Measurements from ENCODE around the gene KLF14. TPM values are rescaled to one million over a fixed set of nuclear protein-coding genes. Genes with fewer than 3 reads are reported as not detected.

KLF14 gene
- total RNA-seq, 1 experiment from 2014 or later: not detected

DNA sequence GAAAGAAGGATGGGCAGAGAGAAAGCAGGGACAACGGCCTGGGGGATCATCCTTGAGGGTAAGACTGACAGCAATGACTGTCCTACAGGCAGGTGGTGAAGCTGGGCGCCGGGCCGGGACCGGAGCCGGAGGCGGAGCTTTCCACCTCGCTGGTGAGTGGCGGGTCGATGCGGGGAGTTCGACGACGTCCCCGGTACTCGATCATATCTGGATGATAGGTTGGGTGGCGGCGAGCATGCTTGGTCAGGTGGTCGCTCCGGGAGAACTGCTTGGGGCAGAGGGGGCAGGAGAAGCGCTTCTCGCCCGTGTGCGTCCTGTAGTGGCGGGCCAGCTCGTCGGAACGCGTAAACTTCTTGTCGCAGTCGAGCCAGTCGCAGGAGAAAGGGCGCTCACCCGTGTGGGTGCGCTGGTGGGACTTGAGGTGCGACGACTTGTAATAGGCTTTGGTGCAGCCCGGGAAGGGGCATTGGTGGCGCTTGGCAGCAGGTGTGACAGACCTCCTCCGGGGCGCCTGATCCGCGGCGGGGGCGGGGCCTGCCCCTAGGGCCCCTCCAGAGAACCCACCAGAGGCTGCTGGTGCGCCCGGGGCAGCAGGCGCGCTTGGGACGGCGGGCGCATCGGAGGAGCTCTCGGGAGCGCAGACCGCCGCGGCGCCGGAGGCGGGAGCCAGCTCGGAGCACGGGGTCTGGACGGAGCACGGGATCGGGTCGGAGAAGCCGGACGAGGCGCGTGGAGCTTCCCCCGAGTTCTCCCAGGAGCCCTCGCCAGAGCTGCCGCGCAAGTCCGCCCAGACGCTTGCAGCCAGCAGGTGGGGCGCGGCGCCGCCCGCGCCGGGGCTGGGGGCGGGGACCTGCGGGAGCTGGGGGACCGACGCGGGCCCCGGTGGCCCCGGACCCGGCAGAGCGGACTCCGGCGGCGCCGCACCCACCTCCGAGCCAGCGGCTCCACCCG is 752 bp downstream of the KLF14 start:
- H3K36me3 ChIP-seq (ENCODE audit: insufficient read depth, low read length): no peaks in the 10 kb centered on the region
- H3K4me2 ChIP-seq (ENCODE audit: low read depth, low read length, poor library complexity, severe bottlenecking): peak overlapping the region; percentile 99
- H3K4me3 ChIP-seq (ENCODE audit: low read length): peak overlapping the region; percentile 45; the same call in 1 of the 2 replicates
- no peaks in the 10 kb centered on the region for H3K27me3 ChIP-seq (ENCODE audit: low read length)
- H3K9me3 ChIP-seq (ENCODE audit: low read length): no peaks in the 10 kb centered on the region
- H4K20me1 ChIP-seq (ENCODE audit: insufficient read depth, low read depth, low read length): no peaks in the 10 kb centered on the region
- no peak overlapping the region for H2AFZ ChIP-seq (ENCODE audit: low read length)
- H3K4me1 ChIP-seq (ENCODE audit: low read length): peaks cover 12% of the 10 kb centered on the region
- no peaks in the 10 kb centered on the region for H3K79me2 ChIP-seq (ENCODE audit: low read length)
- H3K27ac ChIP-seq (ENCODE audit: low read length): no peak overlapping the region
- no peak for DNase-seq
- no peaks in the 10 kb centered on the region for H3K9me2 ChIP-seq (replicated peaks; ENCODE audit: insufficient read depth, low read length)
- peak overlapping the region; percentile 38; the same call in 1 of the 2 replicates for H3K9ac ChIP-seq (ENCODE audit: low read length)

DNA sequence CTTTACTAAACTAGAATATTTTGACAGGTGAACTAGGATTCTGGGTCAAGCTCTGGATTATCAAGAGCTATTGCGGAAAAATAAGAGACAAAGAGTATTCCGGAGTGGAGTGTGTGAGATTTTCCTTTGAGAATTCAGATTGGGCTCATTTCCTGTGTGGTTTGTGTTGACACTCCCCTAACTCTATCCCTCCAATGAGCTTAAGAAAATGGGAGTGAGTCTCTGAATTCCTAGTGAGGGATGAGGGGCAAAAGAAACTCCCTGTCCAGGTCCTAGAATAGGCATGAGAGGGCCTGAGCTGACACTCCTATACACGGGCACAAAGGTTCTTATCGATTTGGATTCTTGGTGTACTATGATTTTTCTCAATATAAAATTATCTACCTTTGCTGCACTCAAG is 10.2 kb downstream of the KLF14 start:
- Histone ChIP-seq H3K4me3 (ENCODE audit: low read length) (no peak overlapping the region), H3K9me2 (replicated peaks; ENCODE audit: insufficient read depth, low read length) (no peaks in the 10 kb centered on the region), H3K36me3 (ENCODE audit: insufficient read depth, low read length) (no peaks in the 10 kb centered on the region), H3K9me3 (ENCODE audit: low read length) (no peaks in the 10 kb centered on the region), H3K4me2 (ENCODE audit: low read depth, low read length, poor library complexity, severe bottlenecking) (no peak overlapping the region), H2AFZ (ENCODE audit: low read length) (no peak overlapping the region), H3K27me3 (ENCODE audit: low read length) (no peaks in the 10 kb centered on the region), H3K4me1 (ENCODE audit: low read length) (no peaks in the 10 kb centered on the region), H4K20me1 (ENCODE audit: insufficient read depth, low read depth, low read length) (no peaks in the 10 kb centered on the region), H3K79me2 (ENCODE audit: low read length) (no peaks in the 10 kb centered on the region), H3K9ac (ENCODE audit: low read length) (no peak overlapping the region), H3K27ac (ENCODE audit: low read length) (no peak overlapping the region)
- DNase-seq: no peak

DNA sequence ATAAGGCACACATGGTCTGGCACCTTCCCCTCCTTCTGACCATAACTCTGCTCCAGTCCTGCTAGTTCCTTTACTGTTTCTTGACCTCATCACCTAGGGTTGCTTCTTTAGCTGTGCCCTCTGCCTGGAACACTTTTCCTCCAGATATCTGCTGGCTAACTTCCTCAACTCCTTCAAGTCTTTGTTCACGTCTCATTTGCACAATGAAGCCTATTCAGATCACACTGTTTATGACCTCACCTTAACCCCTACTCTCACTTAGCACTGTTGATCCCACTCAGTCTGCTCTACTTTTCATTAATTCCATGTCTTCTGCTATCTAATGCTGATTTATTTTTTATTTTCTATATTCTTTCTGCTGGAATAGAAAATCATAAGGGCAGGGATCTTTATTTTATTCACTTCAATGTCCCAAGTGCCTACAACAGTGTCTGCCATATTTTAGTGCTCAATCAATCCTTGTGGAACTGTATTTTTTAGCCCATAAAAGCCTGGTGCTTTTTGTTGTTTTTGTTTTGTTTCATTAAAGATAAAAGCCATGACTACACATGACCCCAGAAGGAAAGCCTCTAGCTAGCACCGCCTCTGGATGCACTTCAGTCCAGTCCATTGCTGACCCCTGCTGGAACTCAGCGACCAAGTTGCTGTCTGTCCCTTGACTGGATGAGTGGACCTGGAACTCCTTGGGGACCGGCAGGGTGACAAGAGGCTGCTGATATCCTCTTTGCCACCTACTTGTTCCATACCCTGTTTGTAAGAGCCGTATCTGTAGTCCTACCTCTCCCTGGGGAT is 12.3 kb downstream of the KLF14 start:
- DNase-seq: no peak
- Histone ChIP-seq H3K4me1 (ENCODE audit: low read length) (no peaks in the 10 kb centered on the region), H3K9ac (ENCODE audit: low read length) (no peak overlapping the region), H3K4me3 (ENCODE audit: low read length) (no peak overlapping the region), H3K9me2 (replicated peaks; ENCODE audit: insufficient read depth, low read length) (no peaks in the 10 kb centered on the region), H2AFZ (ENCODE audit: low read length) (no peak overlapping the region), H3K27me3 (ENCODE audit: low read length) (no peaks in the 10 kb centered on the region), H3K79me2 (ENCODE audit: low read length) (no peaks in the 10 kb centered on the region), H3K27ac (ENCODE audit: low read length) (no peak overlapping the region), H3K36me3 (ENCODE audit: insufficient read depth, low read length) (no peaks in the 10 kb centered on the region), H3K4me2 (ENCODE audit: low read depth, low read length, poor library complexity, severe bottlenecking) (no peak overlapping the region), H3K9me3 (ENCODE audit: low read length) (no peaks in the 10 kb centered on the region), H4K20me1 (ENCODE audit: insufficient read depth, low read depth, low read length) (no peaks in the 10 kb centered on the region)

DNA sequence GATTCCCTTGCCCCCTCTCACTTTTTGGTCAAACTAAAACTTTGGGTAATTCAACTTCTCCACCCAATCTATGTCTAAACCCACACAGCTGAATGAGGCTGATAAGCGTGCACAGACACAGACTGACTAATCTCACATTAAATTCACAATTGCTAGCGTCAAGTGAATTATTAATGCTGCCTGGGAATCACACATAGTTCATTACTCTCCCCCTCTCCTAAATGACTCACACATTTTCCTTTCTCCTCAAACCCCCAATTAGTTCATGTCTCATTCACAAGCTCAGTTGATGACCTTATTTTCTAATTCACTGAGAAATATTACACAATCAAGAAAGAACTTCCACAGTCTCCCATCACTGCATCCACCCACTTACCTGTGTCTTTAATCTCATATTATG is 14.5 kb downstream of the KLF14 start:
- DNase-seq: no peak

DNA sequence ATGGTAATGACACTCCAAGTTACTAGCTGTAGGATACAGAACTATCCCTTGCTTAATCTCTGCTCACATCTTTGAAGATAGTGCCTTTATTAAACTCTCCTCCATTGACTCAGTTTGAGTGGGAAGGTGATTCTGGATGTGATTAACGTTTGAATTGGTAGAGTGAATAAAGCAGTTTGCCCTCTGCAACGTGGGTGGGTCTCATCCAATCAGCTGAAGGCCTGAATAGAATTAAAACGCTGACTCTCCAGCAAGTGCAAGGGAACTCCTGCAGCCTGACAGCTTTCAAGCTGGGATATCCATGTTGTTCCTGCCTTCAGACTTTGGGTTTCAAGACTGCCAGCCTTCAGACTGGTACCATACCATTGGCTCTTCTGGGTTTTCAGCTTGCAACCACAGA is 21.6 kb downstream of the KLF14 start:
- Histone ChIP-seq H3K4me2 (ENCODE audit: low read depth, low read length, poor library complexity, severe bottlenecking) (no peak overlapping the region), H3K4me1 (ENCODE audit: low read length) (no peaks in the 10 kb centered on the region), H3K36me3 (ENCODE audit: insufficient read depth, low read length) (no peaks in the 10 kb centered on the region), H3K79me2 (ENCODE audit: low read length) (no peaks in the 10 kb centered on the region), H4K20me1 (ENCODE audit: insufficient read depth, low read depth, low read length) (no peaks in the 10 kb centered on the region), H3K27ac (ENCODE audit: low read length) (no peak overlapping the region), H3K9ac (ENCODE audit: low read length) (no peak overlapping the region), H2AFZ (ENCODE audit: low read length) (no peak overlapping the region), H3K4me3 (ENCODE audit: low read length) (no peak overlapping the region), H3K9me2 (replicated peaks; ENCODE audit: insufficient read depth, low read length) (no peaks in the 10 kb centered on the region), H3K9me3 (ENCODE audit: low read length) (no peaks in the 10 kb centered on the region), H3K27me3 (ENCODE audit: low read length) (no peaks in the 10 kb centered on the region)
- DNase-seq: no peak

More for the DNA sequence above, 14.5 kb downstream of the KLF14 start:
- no peak overlapping the region for H3K4me3 ChIP-seq (ENCODE audit: low read length)
- no peaks in the 10 kb centered on the region for H4K20me1 ChIP-seq (ENCODE audit: insufficient read depth, low read depth, low read length)
- no peak overlapping the region for H3K27ac ChIP-seq (ENCODE audit: low read length)
- H2AFZ ChIP-seq (ENCODE audit: low read length): no peak overlapping the region
- no peaks in the 10 kb centered on the region for H3K9me2 ChIP-seq (replicated peaks; ENCODE audit: insufficient read depth, low read length)
- no peaks in the 10 kb centered on the region for H3K27me3 ChIP-seq (ENCODE audit: low read length)
- no peaks in the 10 kb centered on the region for H3K9me3 ChIP-seq (ENCODE audit: low read length)
- H3K9ac ChIP-seq (ENCODE audit: low read length): no peak overlapping the region
- H3K79me2 ChIP-seq (ENCODE audit: low read length): no peaks in the 10 kb centered on the region
- H3K4me1 ChIP-seq (ENCODE audit: low read length): no peaks in the 10 kb centered on the region
- H3K36me3 ChIP-seq (ENCODE audit: insufficient read depth, low read length): no peaks in the 10 kb centered on the region
- H3K4me2 ChIP-seq (ENCODE audit: low read depth, low read length, poor library complexity, severe bottlenecking): no peak overlapping the region

DNA sequence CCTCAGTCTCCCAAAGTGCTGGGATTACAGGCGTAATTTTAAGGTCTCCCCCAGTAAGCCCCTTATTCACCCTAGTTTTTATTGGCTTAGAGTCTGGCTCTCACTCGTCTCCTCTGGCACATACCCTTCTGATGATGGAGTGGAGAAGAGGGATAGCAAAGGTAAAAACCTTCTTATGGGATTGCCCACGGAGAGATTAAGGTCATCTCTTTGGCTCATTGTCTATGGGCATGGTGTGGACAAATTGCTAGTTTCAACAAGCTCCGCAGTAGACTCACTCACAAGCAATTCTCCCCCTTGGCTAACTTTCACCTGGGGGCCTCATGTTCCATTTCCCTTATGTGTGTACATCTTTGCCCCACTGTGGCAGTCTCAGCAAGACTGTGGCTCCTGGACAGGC is 25.2 kb downstream of the KLF14 start:
- no peaks in the 10 kb centered on the region for H3K9me2 ChIP-seq (replicated peaks; ENCODE audit: insufficient read depth, low read length)
- no peaks in the 10 kb centered on the region for H3K27me3 ChIP-seq (ENCODE audit: low read length)
- no peaks in the 10 kb centered on the region for H3K9me3 ChIP-seq (ENCODE audit: low read length)
- H3K4me2 ChIP-seq (ENCODE audit: low read depth, low read length, poor library complexity, severe bottlenecking): no peak overlapping the region
- H3K4me3 ChIP-seq (ENCODE audit: low read length): no peak overlapping the region
- DNase-seq: no peak
- no peaks in the 10 kb centered on the region for H3K4me1 ChIP-seq (ENCODE audit: low read length)
- H2AFZ ChIP-seq (ENCODE audit: low read length): no peak overlapping the region
- no peaks in the 10 kb centered on the region for H4K20me1 ChIP-seq (ENCODE audit: insufficient read depth, low read depth, low read length)
- no peaks in the 10 kb centered on the region for H3K79me2 ChIP-seq (ENCODE audit: low read length)
- no peak overlapping the region for H3K27ac ChIP-seq (ENCODE audit: low read length)
- H3K9ac ChIP-seq (ENCODE audit: low read length): no peak overlapping the region
- no peaks in the 10 kb centered on the region for H3K36me3 ChIP-seq (ENCODE audit: insufficient read depth, low read length)

DNA sequence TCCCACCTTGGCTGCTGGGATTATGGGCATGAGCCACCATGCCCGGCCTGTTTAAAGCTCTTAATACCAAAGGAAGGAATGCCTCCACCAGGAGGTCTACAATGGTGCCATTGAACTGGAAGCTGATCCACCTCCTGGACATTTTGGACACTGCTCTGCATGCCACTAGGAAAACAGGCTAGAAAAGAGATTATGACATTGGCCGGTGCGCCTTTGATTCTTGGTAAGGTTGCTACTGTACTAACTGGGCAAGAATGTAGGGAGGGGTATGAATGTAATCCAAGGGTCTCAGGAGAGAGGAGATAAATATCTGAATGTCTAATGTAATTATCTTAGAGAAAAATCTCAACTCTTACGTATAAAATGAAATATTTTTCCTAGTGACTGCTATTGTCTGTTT is 26.0 kb downstream of the KLF14 start:
- Histone ChIP-seq H3K79me2 (ENCODE audit: low read length) (no peaks in the 10 kb centered on the region), H3K27ac (ENCODE audit: low read length) (no peak overlapping the region), H3K4me1 (ENCODE audit: low read length) (no peaks in the 10 kb centered on the region), H3K4me2 (ENCODE audit: low read depth, low read length, poor library complexity, severe bottlenecking) (no peak overlapping the region), H2AFZ (ENCODE audit: low read length) (no peak overlapping the region), H3K36me3 (ENCODE audit: insufficient read depth, low read length) (no peaks in the 10 kb centered on the region), H3K9ac (ENCODE audit: low read length) (no peak overlapping the region), H3K4me3 (ENCODE audit: low read length) (no peak overlapping the region), H3K9me3 (ENCODE audit: low read length) (no peaks in the 10 kb centered on the region), H3K27me3 (ENCODE audit: low read length) (no peaks in the 10 kb centered on the region), H3K9me2 (replicated peaks; ENCODE audit: insufficient read depth, low read length) (no peaks in the 10 kb centered on the region), H4K20me1 (ENCODE audit: insufficient read depth, low read depth, low read length) (no peaks in the 10 kb centered on the region)
- no peak for DNase-seq

DNA sequence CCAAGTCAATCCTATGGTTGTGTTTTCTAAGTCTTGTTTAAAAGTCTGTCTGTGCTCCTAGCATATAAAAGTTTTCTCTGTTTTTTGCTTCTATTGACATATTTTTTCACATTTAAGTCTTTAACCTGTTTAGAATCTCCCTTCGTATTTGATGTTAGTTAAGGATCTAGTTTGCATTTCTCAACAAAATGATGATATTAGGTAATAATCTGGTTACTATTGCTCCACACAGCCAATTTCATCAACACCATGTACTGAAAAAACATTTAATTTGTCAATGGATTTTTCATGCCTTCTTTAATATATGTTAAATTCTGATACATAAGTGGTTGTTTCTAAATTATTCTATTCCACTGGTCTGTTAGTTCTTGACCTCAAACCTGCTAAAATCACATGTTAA is 30.2 kb downstream of the KLF14 start:
- Histone ChIP-seq H3K79me2 (ENCODE audit: low read length) (no peaks in the 10 kb centered on the region), H3K9me3 (ENCODE audit: low read length) (no peaks in the 10 kb centered on the region), H3K4me2 (ENCODE audit: low read depth, low read length, poor library complexity, severe bottlenecking) (no peak overlapping the region), H3K4me1 (ENCODE audit: low read length) (no peaks in the 10 kb centered on the region), H2AFZ (ENCODE audit: low read length) (no peak overlapping the region), H3K4me3 (ENCODE audit: low read length) (no peak overlapping the region), H4K20me1 (ENCODE audit: insufficient read depth, low read depth, low read length) (no peaks in the 10 kb centered on the region), H3K9me2 (replicated peaks; ENCODE audit: insufficient read depth, low read length) (no peaks in the 10 kb centered on the region), H3K36me3 (ENCODE audit: insufficient read depth, low read length) (no peaks in the 10 kb centered on the region), H3K9ac (ENCODE audit: low read length) (no peak overlapping the region), H3K27ac (ENCODE audit: low read length) (no peak overlapping the region), H3K27me3 (ENCODE audit: low read length) (no peaks in the 10 kb centered on the region)
- no peak for DNase-seq

Data from Karpas-422 (cell line).